GM19395 (cell line): ENCODE results near the gene KIF3B.
"Not testable (repeated sequence)": the region's sequence is repeated elsewhere in the genome, so short reads cannot be mapped to it uniquely, and the experiment has no call there.

Experiments used
- ATAC-seq: cut with Tn5 transposase; IDR thresholded peaks from one replicate; pipeline ENCODE4 v1.9.1; 2021; ENCODE audit warnings: mild to moderate bottlenecking, moderate library complexity; ENCODE audit not compliant: unreplicated experiment

The KIF3B gene

GRCh38 chr20:32246208-32246607 is 31.2 kb upstream of the KIF3B start:
- ATAC-seq, result not testable (repeated sequence)

GRCh38 chr20:32248043-32248442 is 29.4 kb upstream of the KIF3B start:
- no peak for ATAC-seq

DNA sequence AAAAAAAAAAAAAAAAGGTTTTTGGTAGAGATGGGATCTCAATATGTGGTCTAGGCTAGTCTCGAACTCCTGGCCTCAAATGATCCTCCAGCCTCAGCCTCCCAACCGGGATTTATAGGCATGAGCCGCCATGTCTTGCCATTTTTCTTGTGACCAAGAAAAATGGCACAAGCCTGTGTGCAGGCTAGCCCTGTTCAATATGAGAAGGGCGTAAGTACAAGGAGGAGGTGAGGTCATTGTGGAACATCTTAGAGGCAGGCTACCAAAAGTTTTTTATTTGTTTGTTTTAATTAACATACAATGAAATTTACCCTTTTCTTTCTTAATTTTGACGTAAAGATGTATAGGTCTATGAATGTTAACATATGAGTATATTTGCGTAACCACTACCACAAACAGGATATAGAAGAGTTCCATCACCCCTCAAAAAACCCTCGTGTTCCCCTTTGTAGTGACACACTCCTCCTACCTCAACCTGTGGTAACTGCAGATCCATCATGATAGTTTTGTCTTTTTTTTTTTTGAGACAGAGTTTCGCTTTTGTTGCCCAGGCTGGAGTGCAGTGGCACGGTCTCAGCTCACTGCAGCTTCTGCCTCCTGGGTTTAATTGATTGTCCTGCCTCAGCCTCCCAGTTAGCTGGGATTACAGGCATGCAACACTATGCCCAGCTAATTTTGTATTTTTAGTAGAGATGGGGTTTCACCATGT is 28.3 kb upstream of the KIF3B start:
- no peak for ATAC-seq

DNA sequence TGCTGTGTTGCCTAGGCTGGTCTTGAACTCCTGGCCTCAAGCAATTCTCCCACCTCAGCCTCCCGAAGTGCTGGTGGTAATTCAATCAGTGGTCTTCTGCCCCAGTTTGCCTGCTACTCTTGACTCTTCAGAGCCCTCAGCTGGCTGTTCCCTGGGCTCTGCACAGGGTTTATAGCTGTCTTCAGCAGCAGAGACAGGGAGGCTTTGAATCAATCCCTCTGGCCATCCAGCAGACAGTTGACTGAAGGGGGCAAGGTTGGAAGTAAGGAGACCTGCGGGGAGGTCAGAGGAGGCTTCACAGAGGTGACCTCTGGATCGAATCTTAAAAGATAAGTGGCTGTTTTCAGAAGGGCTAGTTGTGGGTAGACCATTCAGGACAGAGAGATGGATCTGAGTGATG is 26.0 kb upstream of the KIF3B start:
- no peak for ATAC-seq

DNA sequence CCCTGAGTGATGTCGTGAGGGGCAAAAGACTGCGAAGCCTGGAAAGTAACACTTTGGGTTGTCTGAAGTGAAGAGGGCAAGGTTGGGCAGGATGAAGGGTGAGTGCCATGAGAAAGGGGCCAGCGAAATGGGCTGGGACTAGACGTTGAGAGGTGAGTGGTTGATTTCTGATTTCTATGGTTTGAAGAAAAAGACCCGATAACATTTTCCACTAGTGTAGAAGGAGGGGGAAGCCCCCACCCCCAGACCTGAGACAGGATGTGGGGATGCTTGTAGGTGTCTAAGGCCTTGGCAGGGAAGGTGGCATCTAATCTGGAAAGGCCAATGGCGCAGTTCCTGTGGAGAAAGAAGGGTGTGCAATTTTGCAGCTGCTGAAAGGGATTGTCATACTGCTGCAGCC is 25.3 kb upstream of the KIF3B start:
- no peak for ATAC-seq

GRCh38 chr20:32260973-32261372 is 16.5 kb upstream of the KIF3B start:
- ATAC-seq, result not testable (repeated sequence)

DNA sequence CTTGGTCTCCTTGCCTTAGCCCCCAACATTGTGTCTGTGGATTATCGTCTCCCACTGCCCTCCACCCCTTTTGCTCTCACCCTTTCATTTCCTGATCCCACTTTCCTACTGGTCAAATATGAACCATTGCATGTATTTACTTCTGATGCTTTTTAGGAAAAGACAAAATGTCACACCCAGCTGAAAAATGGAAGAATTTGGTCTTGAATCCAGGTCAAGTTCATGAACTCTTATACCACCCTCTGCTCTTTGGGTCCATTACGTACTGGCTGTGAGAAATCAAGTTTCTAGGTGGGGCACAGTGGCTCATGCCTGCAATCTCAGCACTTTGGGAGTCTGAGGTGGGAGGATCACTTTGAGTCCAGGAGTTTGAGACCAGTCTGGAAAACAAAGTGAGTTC is 15.8 kb upstream of the KIF3B start:
- no peak for ATAC-seq

GRCh38 chr20:32263398-32263954 is 14.0 kb upstream of the KIF3B start:
- ATAC-seq, result no peak

DNA sequence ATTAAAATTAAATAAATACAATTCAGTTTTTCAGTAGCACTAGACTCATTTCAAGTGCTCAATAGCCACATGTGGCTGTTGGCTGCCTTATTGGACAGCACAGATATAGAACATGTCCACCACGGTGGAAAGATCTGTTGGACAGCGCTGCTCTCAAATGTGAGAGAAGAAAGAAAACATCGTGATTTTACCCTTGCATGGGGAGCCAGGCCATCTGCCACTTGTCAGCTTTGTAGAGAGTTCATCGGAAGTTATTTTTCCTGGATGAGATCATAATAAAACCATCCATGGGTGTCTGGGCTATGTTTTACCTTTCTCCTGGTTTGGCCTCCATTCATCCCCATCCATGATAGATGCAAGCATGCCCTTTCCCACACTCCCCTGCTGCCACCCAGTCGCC is 5.8 kb upstream of the KIF3B start:
- no peak for ATAC-seq

DNA sequence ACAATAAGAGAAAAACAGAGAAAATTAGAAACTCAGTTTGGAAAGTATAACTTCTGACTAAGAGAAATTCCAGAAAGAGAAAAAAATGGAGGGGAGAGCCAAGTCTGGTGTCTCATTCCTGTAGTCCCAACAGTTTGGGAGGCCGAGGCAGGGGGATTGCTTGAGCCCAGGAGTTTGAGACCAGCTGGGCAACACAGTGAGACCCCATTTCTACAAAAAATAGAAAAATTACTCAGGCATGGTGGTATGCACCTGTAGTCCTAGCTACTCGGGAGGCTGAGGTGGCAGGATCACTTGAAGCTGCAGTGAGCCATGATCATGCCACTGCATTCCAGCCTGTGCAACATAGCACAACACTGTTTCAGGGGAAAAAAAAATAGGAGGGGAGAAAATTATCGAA is 3.1 kb upstream of the KIF3B start:
- ATAC-seq, result no peak

GRCh38 chr20:32275163-32275562 is 2.3 kb upstream of the KIF3B start:
- ATAC-seq, result not testable (repeated sequence)

DNA sequence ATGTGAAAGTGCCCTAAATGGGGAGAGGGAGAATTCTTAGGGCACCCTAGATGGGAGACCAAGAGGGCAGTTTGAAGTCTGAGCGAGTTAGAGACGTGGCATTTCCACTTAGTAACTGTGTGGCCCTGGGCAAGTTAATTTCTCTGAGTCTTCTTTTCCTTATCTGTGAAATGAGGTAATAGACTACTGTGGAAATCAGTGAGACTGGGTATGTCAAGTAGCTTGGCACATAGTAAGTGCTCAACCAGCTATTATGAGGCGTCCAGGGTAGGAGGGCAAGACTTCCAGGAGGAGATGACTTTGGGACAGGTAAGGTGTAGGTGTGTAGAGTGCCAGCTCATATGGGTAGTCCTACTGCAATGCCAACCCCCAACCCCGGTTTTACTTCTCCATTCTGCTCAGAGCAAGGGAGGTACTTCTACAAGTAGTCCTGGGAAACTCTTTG is 770 bp downstream of the KIF3B start:
- ATAC-seq, result peak; percentile 63

DNA sequence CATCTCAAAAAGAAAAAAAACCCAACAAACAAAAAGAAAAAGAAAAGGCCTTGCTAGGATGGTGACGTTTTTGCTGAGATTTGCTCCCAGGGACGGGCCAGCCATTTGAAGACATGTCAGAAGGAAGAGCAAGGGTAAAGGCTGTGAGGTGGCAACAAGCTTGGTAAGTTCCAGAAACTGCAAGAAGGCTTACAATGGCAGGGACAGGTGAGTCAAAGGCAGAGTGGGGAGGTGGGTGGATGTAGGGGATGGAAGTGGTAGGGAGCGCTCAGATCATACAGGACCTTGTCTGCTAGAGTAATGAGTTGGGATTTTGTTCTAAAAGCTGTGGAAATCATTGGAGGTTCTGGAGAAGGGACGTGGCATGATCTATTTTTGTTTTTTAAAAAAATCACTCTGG is 4.3 kb downstream of the KIF3B start:
- ATAC-seq, result no peak

GRCh38 chr20:32282461-32282860 is 5.0 kb downstream of the KIF3B start:
- no peak for ATAC-seq

- ATAC-seq, result peak; percentile 46
Measured at GRCh38 chr20:32285082-32285620, 7.7 kb downstream of the KIF3B start.

- ATAC-seq, result peak; percentile 70
Measured at GRCh38 chr20:32285621-32286371, 8.3 kb downstream of the KIF3B start.

DNA sequence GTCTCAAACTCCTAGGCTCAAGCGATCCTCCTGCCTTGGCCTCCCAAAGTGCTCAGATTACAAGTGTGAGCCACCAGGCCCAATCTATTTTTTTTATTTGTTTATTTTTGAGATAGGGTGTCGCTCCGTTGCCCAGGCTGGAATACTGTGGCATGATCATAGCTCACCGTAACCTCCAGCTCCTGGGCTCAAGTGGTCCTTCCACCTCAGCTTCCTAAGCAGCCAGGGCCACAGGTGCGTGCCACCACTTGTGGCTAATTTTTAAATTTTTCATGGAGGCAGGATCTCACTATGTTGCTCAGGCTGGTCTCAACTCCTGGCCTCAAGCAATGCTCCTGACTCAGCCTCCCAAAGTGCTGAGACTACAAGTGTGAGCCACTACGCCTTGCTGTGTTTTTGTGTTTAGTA is 9.8 kb downstream of the KIF3B start:
- ATAC-seq, result no peak

- ATAC-seq, result no peak
Measured at GRCh38 chr20:32288225-32288849, 10.9 kb downstream of the KIF3B start.

DNA sequence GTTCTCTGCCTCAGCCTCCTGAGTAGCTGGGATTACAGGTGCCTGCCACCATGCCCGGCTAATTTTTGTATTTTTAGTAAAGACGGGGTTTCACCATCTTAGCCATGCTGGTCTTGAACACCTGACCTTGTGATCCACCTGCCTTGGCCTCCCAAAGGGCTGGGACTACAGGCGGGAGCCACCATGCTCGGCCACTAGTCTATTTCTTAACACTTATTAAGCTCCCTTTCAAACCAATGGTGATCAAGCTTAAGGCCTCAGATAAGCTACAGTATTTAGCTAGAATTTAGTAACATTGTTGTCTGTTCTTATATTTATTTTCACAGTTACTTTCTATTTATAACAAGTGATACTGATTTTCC is 11.8 kb downstream of the KIF3B start:
- not testable (repeated sequence) for ATAC-seq

GRCh38 chr20:32289661-32290431 is 12.4 kb downstream of the KIF3B start:
- ATAC-seq, result no peak

- ATAC-seq, result no peak
Measured at GRCh38 chr20:32291166-32291565, 13.7 kb downstream of the KIF3B start.
